OCI-M2 (cell line): ENCODE measurements around the gene COPA.

Source experiments
- DNase-seq: peaks from one replicate; lab custom pipeline; 2025; ENCODE audit not compliant: unreplicated experiment; lab: John Stamatoyannopoulos, UW

The COPA gene

GRCh38 chr1:160363010-160363409 lies 20.0 kb upstream of the COPA start:
- no peak for DNase-seq

GRCh38 chr1:160362168-160362957 lies 19.3 kb upstream of the COPA start:
- DNase-seq: no peak

- no peak for DNase-seq
Measured at GRCh38 chr1:160361814-160362167, 18.7 kb upstream of the COPA start.

- no peak for DNase-seq
Measured at GRCh38 chr1:160361199-160361598, 18.1 kb upstream of the COPA start.

- DNase-seq: no peak
Measured at GRCh38 chr1:160360227-160360695, 17.2 kb upstream of the COPA start.

GRCh38 chr1:160359559-160360226 lies 16.6 kb upstream of the COPA start:
- DNase-seq: no peak

GRCh38 chr1:160358073-160358472 lies 15.0 kb upstream of the COPA start:
- no peak for DNase-seq

- no peak for DNase-seq
Measured at GRCh38 chr1:160357286-160358002, 14.4 kb upstream of the COPA start.

- DNase-seq: no peak
Measured at GRCh38 chr1:160354388-160354985, 11.4 kb upstream of the COPA start.

GRCh38 chr1:160353223-160353622 lies 10.2 kb upstream of the COPA start:
- no peak for DNase-seq

- no peak for DNase-seq
Measured at GRCh38 chr1:160352555-160352954, 9.5 kb upstream of the COPA start.

- DNase-seq: no peak
Measured at GRCh38 chr1:160351629-160352028, 8.6 kb upstream of the COPA start.

- DNase-seq: no peak
Measured at GRCh38 chr1:160346958-160347357, 3.9 kb upstream of the COPA start.

GRCh38 chr1:160346463-160346862 lies 3.4 kb upstream of the COPA start:
- DNase-seq: no peak

- DNase-seq: no peak
Measured at GRCh38 chr1:160344936-160345335, 1.9 kb upstream of the COPA start.

GRCh38 chr1:160344241-160344640 lies 1.2 kb upstream of the COPA start:
- no peak for DNase-seq

GRCh38 chr1:160342526-160342925 lies 524 bp downstream of the COPA start:
- DNase-seq: no peak

GRCh38 chr1:160340866-160341265 lies 2.2 kb downstream of the COPA start:
- no peak for DNase-seq

GRCh38 chr1:160340146-160340545 lies 2.9 kb downstream of the COPA start:
- no peak for DNase-seq

- DNase-seq: no peak
Measured at GRCh38 chr1:160338580-160338979, 4.5 kb downstream of the COPA start.

- DNase-seq: no peak
Measured at GRCh38 chr1:160332516-160332915, 10.5 kb downstream of the COPA start.

- DNase-seq: no peak
Measured at GRCh38 chr1:160330119-160330518, 12.9 kb downstream of the COPA start.
